SK-N-MC (cell line): ENCODE data around the gene CDC6.

Experiments
- EZH2 ChIP-seq: fragments of 200-600 bp; sonication (generic); IDR thresholded peaks from one replicate; pipeline ENCODE4 v1.6.1; 2017; ENCODE audit warnings: antibody characterized with exemption
- FOXP2 ChIP-seq: optimal IDR thresholded peaks from 2 replicates; pipeline ENCODE3; 2011; ENCODE audit warnings: mild to moderate bottlenecking, moderate library complexity; ENCODE audit not compliant: insufficient read depth; ENCODE audit errors: extremely low read length, control extremely low read depth
- POLR2AphosphoS5 ChIP-seq: IDR thresholded peaks from 2 replicates; pipeline ENCODE4 v1.6.1; 2012; ENCODE audit warnings: mild to moderate bottlenecking, low read depth, low read length, borderline replicate concordance

- TF ChIP-seq EZH2 (no peak), POLR2AphosphoS5 (no peak), FOXP2 (no peak)
Observed at GRCh38 chr17:40337351-40337750, 49.7 kb downstream of the CDC6 start.
